ENCODE data around the gene ALPK1. TPM values are rescaled to one million over a fixed set of nuclear protein-coding genes. Genes with fewer than 3 reads are reported as not detected.
"Not testable (repeated sequence)": the region's sequence is repeated elsewhere in the genome, so short reads cannot be mapped to it uniquely, and the experiment has no call there.

ALPK1 gene
- total RNA-seq, 4 donors from 2014 or later = 1.8 to 12.6 (median 3.3) TPM

- TF ChIP-seq CTCF (IDR thresholded peaks at IDR 0.05 in 4 of 5, conservative IDR thresholded peaks at IDR 0.05 in 1 of 5) = no peak
- no peak for TF ChIP-seq POLR2A (IDR thresholded peaks at IDR 0.05)
Measured at GRCh38 chr4:112473985-112474384, 176.8 kb downstream of the ALPK1 start.

GRCh38 chr4:112485930-112486329, 188.8 kb downstream of the ALPK1 start:
- no peaks in the 10 kb centered on the region for H3K4me1 ChIP-seq
- in situ Hi-C loops (cut with MboI; ENCODE audit: low sequenced_read_pairs in 4 of 4) (no loop called here), intact Hi-C loops (cut with DNase I; ENCODE audit: low total_unique reads) (no loop called here)
- ATAC-seq (no peak), DNase-seq (no peak)
- peaks cover 0 to 4% (median 0%) of the 10 kb centered on the region in 3 donors for H3K27me3 ChIP-seq
- H3K9me3 ChIP-seq = no peaks in the 10 kb centered on the region
- no peak overlapping the region for H3K27ac ChIP-seq
- H3K4me3 ChIP-seq = no peak overlapping the region
- H3K36me3 ChIP-seq = no peaks in the 10 kb centered on the region
- TF ChIP-seq CTCF (IDR thresholded peaks at IDR 0.05 in 4 of 5, conservative IDR thresholded peaks at IDR 0.05 in 1 of 5) (no peak), POLR2A (IDR thresholded peaks at IDR 0.05) (no peak)

More at GRCh38 chr4:112473985-112474384, 176.8 kb downstream of the ALPK1 start:
- Histone ChIP-seq H3K36me3 (no peaks in the 10 kb centered on the region), H3K27me3 (no peaks in the 10 kb centered on the region), H3K4me3 (no peak overlapping the region), H3K4me1 (no peaks in the 10 kb centered on the region), H3K27ac (no peak overlapping the region), H3K9me3 (no peaks in the 10 kb centered on the region)
- DNase-seq = no peak
- ATAC-seq = no peak
- intact Hi-C loops (cut with DNase I; ENCODE audit: low total_unique reads) = no loop called here
- in situ Hi-C loops (cut with MboI; ENCODE audit: low sequenced_read_pairs in 4 of 4) = no loop called here

- H3K36me3 ChIP-seq; in situ Hi-C loops (cut with MboI; ENCODE audit: low sequenced_read_pairs in 4 of 4); H3K27ac ChIP-seq; H3K27me3 ChIP-seq; intact Hi-C loops (cut with DNase I; ENCODE audit: low total_unique reads); DNase-seq; H3K4me3 ChIP-seq; H3K9me3 ChIP-seq; H3K4me1 ChIP-seq; ATAC-seq: not testable (repeated sequence)
Measured at GRCh38 chr4:112490808-112491207, 193.6 kb downstream of the ALPK1 start.

Other genes with a start within 250 kb of the ALPK1 start
- 1 to 10 TPM; 2.3 to 7.0 (median 3.3) TPM for gene FAM241A, start 151.9 kb upstream of the ALPK1 start, total RNA-seq
- gene AP1AR, start 65.6 kb upstream of the ALPK1 start, total RNA-seq = 10 to 100 TPM in 3 of 4 donors, 1 to 10 TPM in 1; 8.9 to 21.5 (median 15.2) TPM
- gene TIFA, start 11.5 kb upstream of the ALPK1 start, total RNA-seq = 1 to 10 TPM; 1.5 to 5.1 (median 2.9) TPM
- gene NEUROG2, start 218.8 kb downstream of the ALPK1 start, total RNA-seq = not detected

All from gastrocnemius medialis (tissue), 4 donors.